H9 (cell line): Measurements from ENCODE around the gene APC. TPM values are rescaled to one million over a fixed set of nuclear protein-coding genes. Genes with fewer than 3 reads are reported as not detected.

ENCODE experiments used
- DNase-seq: peaks from one replicate; pipeline ENCODE4 v3.0.0-alpha.2; 2017
- H2AFZ ChIP-seq: one replicate; pipeline ENCODE4 v1.6.1; 2013; ENCODE audit warnings: mild to moderate bottlenecking, low read length, control low read depth, moderate library complexity
- H2AK5ac ChIP-seq: 2 replicates; pipeline ENCODE4 v1.6.1; 2013; ENCODE audit warnings: low read length, control low read depth, mixed read lengths; ENCODE audit not compliant: insufficient read length
- H2BK120ac ChIP-seq: one replicate; pipeline ENCODE4 v1.6.1; 2013; ENCODE audit warnings: low read depth, mild to moderate bottlenecking, low read length, control low read depth, inconsistent platforms; ENCODE audit not compliant: poor library complexity, severe bottlenecking
- H2BK12ac ChIP-seq: 2 replicates; pipeline ENCODE4 v1.6.1; 2013; ENCODE audit warnings: low read length, control low read depth, mixed read lengths, low read depth; ENCODE audit not compliant: insufficient read length
- H2BK15ac ChIP-seq: 2 replicates; pipeline ENCODE4 v1.6.1; 2013; ENCODE audit warnings: low read depth, low read length, control low read depth
- H2BK20ac ChIP-seq: one replicate; pipeline ENCODE4 v1.6.1; 2013; ENCODE audit warnings: low read depth, mild to moderate bottlenecking, low read length, control low read depth, inconsistent platforms; ENCODE audit not compliant: poor library complexity, severe bottlenecking
- H2BK5ac ChIP-seq: 2 replicates; pipeline ENCODE4 v1.6.1; 2013; ENCODE audit warnings: low read length, control low read depth, mixed read lengths; ENCODE audit not compliant: insufficient read length
- H3K14ac ChIP-seq: 2 replicates; pipeline ENCODE4 v1.6.1; 2013; ENCODE audit warnings: low read length, control low read depth; ENCODE audit not compliant: insufficient read depth
- H3K18ac ChIP-seq: 2 replicates; pipeline ENCODE4 v1.6.1; 2013; ENCODE audit warnings: low read depth, mild to moderate bottlenecking, mixed read lengths, low read length, control low read depth; ENCODE audit not compliant: insufficient read length
- H3K23ac ChIP-seq: 2 replicates; pipeline ENCODE4 v1.6.1; 2013; ENCODE audit warnings: low read length, control low read depth, mixed read lengths, low read depth; ENCODE audit not compliant: insufficient read length
- H3K23me2 ChIP-seq: 2 replicates; pipeline ENCODE4 v1.6.1; 2013; ENCODE audit warnings: low read depth, mild to moderate bottlenecking, mixed read lengths, low read length, control low read depth; ENCODE audit not compliant: insufficient read length, poor library complexity, severe bottlenecking
- H3K27ac ChIP-seq: 2 replicates; pipeline ENCODE4 v1.5.1; 2013; ENCODE audit warnings: low read length, control low read depth, mixed read lengths, low read depth; ENCODE audit not compliant: insufficient read length
- H3K27me3 ChIP-seq: 2 replicates; pipeline ENCODE4 v1.6.1; 2013; ENCODE audit warnings: low read length, control low read depth, inconsistent platforms; ENCODE audit not compliant: insufficient read depth
- H3K4ac ChIP-seq: 2 replicates; pipeline ENCODE4 v1.6.1; 2013; ENCODE audit warnings: low read depth, mild to moderate bottlenecking, control low read depth, inconsistent platforms, low read length, moderate library complexity
- H3K4me1 ChIP-seq: 2 replicates; pipeline ENCODE4 v1.6.1; 2013; ENCODE audit warnings: low read length, control low read depth, inconsistent platforms; ENCODE audit not compliant: insufficient read depth
- H3K4me2 ChIP-seq: 2 replicates; pipeline ENCODE4 v1.6.1; 2013; ENCODE audit warnings: low read length, control low read depth, mixed read lengths; ENCODE audit not compliant: insufficient read length, insufficient read depth
- H3K56ac ChIP-seq: 2 replicates; pipeline ENCODE4 v1.6.1; 2013; ENCODE audit warnings: low read depth, mild to moderate bottlenecking, mixed read lengths, low read length, control low read depth; ENCODE audit not compliant: insufficient read length
- H3K79me1 ChIP-seq: 2 replicates; pipeline ENCODE4 v1.6.1; 2013; ENCODE audit warnings: low read depth, mild to moderate bottlenecking, moderate library complexity, low read length, control low read depth, inconsistent platforms; ENCODE audit not compliant: insufficient read depth, poor library complexity, severe bottlenecking
- H3K79me2 ChIP-seq: 2 replicates; pipeline ENCODE4 v1.6.1; 2013; ENCODE audit warnings: low read length, control low read depth, inconsistent platforms; ENCODE audit not compliant: insufficient read depth
- H3K9ac ChIP-seq: 2 replicates; pipeline ENCODE4 v1.6.1; 2013; ENCODE audit warnings: low read length, control low read depth, mixed read lengths; ENCODE audit not compliant: insufficient read length; ENCODE audit errors: extremely low read depth
- H3K9me3 ChIP-seq: one replicate; pipeline ENCODE4 v1.6.1; 2013; ENCODE audit warnings: low read depth, low read length, inconsistent platforms; ENCODE audit not compliant: control insufficient read depth
- H3T11ph ChIP-seq: one replicate; pipeline ENCODE4 v1.6.1; 2013; ENCODE audit warnings: mild to moderate bottlenecking, low read length, control low read depth, inconsistent platforms
- H4K20me1 ChIP-seq: one replicate; pipeline ENCODE4 v1.6.1; 2013; ENCODE audit not compliant: control insufficient read depth, insufficient read length, insufficient read depth
- H4K5ac ChIP-seq: 2 replicates; pipeline ENCODE4 v1.6.1; 2013; ENCODE audit warnings: low read depth, mild to moderate bottlenecking, mixed read lengths, low read length, control low read depth; ENCODE audit not compliant: insufficient read length
- H4K8ac ChIP-seq: replicated peaks from 2 replicates; pipeline ENCODE4 v1.6.1; 2013; ENCODE audit warnings: low read length, control low read depth, mixed read lengths, low read depth; ENCODE audit not compliant: insufficient read length
- H4K91ac ChIP-seq: 2 replicates; pipeline ENCODE4 v1.6.1; 2013; ENCODE audit warnings: low read depth, mild to moderate bottlenecking, moderate library complexity, mixed read lengths, low read length, control low read depth; ENCODE audit not compliant: insufficient read length
- H3K27ac Mint-ChIP-seq, 3 experiments: 2 replicates in 2 of 3; 3 replicates in 1 of 3; pipeline ENCODE4 v1.8.0; 2020 to 2021; ENCODE audit warnings: mixed read lengths in 3 of 3, mild to moderate bottlenecking in 1 of 3, moderate library complexity in 1 of 3
- H3K27me3 Mint-ChIP-seq: 2 replicates; pipeline ENCODE4 v1.8.0; 2021; ENCODE audit warnings: low read depth, mild to moderate bottlenecking, moderate library complexity, mixed read lengths
- H3K36me3 Mint-ChIP-seq, 3 experiments: 2 replicates in 2 of 3; 3 replicates in 1 of 3; pipeline ENCODE4 v1.8.0; 2020 to 2021; ENCODE audit warnings: low read depth in 3 of 3, mixed read lengths in 3 of 3; ENCODE audit not compliant: insufficient read depth in 1 of 3
- H3K4me1 Mint-ChIP-seq, 2 experiments: 2 replicates each; pipeline ENCODE4 v1.8.0; 2020; ENCODE audit warnings: mixed read lengths in 2 of 2
- H3K4me3 Mint-ChIP-seq, 2 experiments: 2 replicates in 1 of 2; 3 replicates in 1 of 2; pipeline ENCODE4 v1.8.0; 2020 to 2021; ENCODE audit warnings: mild to moderate bottlenecking in 2 of 2, mixed read lengths in 2 of 2, moderate library complexity in 1 of 2
- H3K9me3 Mint-ChIP-seq, 2 experiments: 2 replicates in 1 of 2; 3 replicates in 1 of 2; pipeline ENCODE4 v1.8.0; 2020; ENCODE audit warnings: mild to moderate bottlenecking in 2 of 2, mixed read lengths in 2 of 2, moderate library complexity in 1 of 2
- WGBS: extraction: QIAGEN DNeasy Blood & Tissue Kit; methylation state at CpG from one replicate; pipeline ENCODE4 v1.1.7; 2013; ENCODE audit warnings: missing lambda C conversion rate, low lambda C conversion rate, mixed read lengths; ENCODE audit not compliant: insufficient read length; ENCODE audit errors: extremely low coverage; 5-methylcytosine and 5-hydroxymethylcytosine counted together
- total RNA-seq: library from RNA; stranded (reverse); gene quantifications from 2 replicates; pipeline ENCODE4 v1.2.1, GENCODE V29; 2021
- TF ChIP-seq, protein P1 (sequence below): fragments of 200-600 bp; sonication (generic); conservative IDR thresholded peaks from 3 replicates; pipeline ENCODE4 v1.8.0; 2021; ENCODE audit warnings: antibody characterized with exemption, mild to moderate bottlenecking

Gene APC
- total RNA-seq, 1 experiment from 2014 or later, result 29.3 TPM

DNA sequence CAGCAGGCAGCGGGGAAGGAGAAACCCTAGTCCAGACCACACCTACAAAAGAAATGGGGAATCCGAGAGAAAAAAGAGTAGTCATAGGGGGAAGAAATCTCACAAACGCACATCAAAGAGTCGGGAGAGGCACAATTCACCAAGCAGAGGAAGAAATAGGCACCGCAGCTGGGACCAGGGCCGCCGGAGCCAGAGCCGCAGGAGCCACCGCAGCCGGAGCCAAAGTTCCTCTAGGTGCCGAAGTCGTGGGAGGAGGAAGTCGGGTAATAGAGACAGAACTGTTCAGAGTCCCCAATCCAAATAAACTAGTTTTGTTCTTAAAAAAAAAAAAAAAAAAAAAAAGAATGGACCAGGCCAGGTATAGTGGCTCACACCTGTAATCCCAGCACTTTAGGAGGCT lies 155.1 kb downstream of the APC start:
- no peak for DNase-seq
- H3T11ph ChIP-seq, result no peak overlapping the region
- Mint-ChIP-seq H3K4me1 (0 out of 4 replicates have a peak, but pooled peaks cover 0 to 3% of the 10 kb centered on the region in 2 experiments), H3K36me3 (peaks cover 7 to 28% (median 26%) of the 10 kb centered on the region in 3 experiments; a peak in 6 of 7 replicates), H3K27ac (0 out of 7 replicates have a peak overlapping the region, but pooled peaks of 1 of the 3 experiments have one; percentile 78), H3K4me3 (no peak overlapping the region), H3K9me3 (no peaks in the 10 kb centered on the region), H3K27me3 (no peaks in the 10 kb centered on the region)
- H2BK5ac ChIP-seq, result no peak overlapping the region
- H2BK20ac ChIP-seq, result no peak overlapping the region
- H4K91ac ChIP-seq, result no peak overlapping the region
- H3K56ac ChIP-seq, result no peak overlapping the region
- TF ChIP-seq, protein P1, sequence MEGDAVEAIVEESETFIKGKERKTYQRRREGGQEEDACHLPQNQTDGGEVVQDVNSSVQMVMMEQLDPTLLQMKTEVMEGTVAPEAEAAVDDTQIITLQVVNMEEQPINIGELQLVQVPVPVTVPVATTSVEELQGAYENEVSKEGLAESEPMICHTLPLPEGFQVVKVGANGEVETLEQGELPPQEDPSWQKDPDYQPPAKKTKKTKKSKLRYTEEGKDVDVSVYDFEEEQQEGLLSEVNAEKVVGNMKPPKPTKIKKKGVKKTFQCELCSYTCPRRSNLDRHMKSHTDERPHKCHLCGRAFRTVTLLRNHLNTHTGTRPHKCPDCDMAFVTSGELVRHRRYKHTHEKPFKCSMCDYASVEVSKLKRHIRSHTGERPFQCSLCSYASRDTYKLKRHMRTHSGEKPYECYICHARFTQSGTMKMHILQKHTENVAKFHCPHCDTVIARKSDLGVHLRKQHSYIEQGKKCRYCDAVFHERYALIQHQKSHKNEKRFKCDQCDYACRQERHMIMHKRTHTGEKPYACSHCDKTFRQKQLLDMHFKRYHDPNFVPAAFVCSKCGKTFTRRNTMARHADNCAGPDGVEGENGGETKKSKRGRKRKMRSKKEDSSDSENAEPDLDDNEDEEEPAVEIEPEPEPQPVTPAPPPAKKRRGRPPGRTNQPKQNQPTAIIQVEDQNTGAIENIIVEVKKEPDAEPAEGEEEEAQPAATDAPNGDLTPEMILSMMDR, result no peak
- H3K9me3 ChIP-seq, result no peaks in the 10 kb centered on the region
- H3K4me1 ChIP-seq, result no peaks in the 10 kb centered on the region
- no peaks in the 10 kb centered on the region for H3K79me1 ChIP-seq
- H3K23ac ChIP-seq, result no peak overlapping the region
- no peak overlapping the region for H2AFZ ChIP-seq
- no peak overlapping the region for H4K5ac ChIP-seq
- H2BK15ac ChIP-seq, result no peak overlapping the region
- no CpG with 5 or more reads among the region's 13 CpGs for WGBS
- H4K8ac ChIP-seq, result no peak overlapping the region
- no peak overlapping the region for H2BK120ac ChIP-seq
- H3K18ac ChIP-seq, result no peak overlapping the region
- H3K23me2 ChIP-seq, result no peaks in the 10 kb centered on the region
- 0 out of 2 replicates have a peak, but pooled peaks cover 2% of the 10 kb centered on the region for H3K79me2 ChIP-seq
- no peak overlapping the region for H2AK5ac ChIP-seq
- no peaks in the 10 kb centered on the region for H3K27me3 ChIP-seq
- H3K9ac ChIP-seq, result no peak overlapping the region
- no peak overlapping the region for H3K4me2 ChIP-seq
- no peak overlapping the region for H2BK12ac ChIP-seq
- H3K14ac ChIP-seq, result no peak overlapping the region
- no peaks in the 10 kb centered on the region for H4K20me1 ChIP-seq
- no peak overlapping the region for H3K4ac ChIP-seq
- no peak overlapping the region for H3K27ac ChIP-seq
